Measurements from ENCODE around the gene RAB14. TPM values are rescaled to one million over a fixed set of nuclear protein-coding genes. Genes with fewer than 3 reads are reported as not detected.

The RAB14 gene
- total and polyA plus RNA-seq, 10 of the 15 experiments (the other 5 are each of a cell fraction or from before 2014, with no cell fraction given): 16.7 to 59.9 (median 25.4) TPM

- no peak for TF ChIP-seq YBX1 (IDR thresholded peaks at IDR 0.05)
- no peak for TF ChIP-seq GATAD2B (conservative IDR thresholded peaks at IDR 0.05; ENCODE audit: low read depth)
- TF ChIP-seq, protein P1, sequence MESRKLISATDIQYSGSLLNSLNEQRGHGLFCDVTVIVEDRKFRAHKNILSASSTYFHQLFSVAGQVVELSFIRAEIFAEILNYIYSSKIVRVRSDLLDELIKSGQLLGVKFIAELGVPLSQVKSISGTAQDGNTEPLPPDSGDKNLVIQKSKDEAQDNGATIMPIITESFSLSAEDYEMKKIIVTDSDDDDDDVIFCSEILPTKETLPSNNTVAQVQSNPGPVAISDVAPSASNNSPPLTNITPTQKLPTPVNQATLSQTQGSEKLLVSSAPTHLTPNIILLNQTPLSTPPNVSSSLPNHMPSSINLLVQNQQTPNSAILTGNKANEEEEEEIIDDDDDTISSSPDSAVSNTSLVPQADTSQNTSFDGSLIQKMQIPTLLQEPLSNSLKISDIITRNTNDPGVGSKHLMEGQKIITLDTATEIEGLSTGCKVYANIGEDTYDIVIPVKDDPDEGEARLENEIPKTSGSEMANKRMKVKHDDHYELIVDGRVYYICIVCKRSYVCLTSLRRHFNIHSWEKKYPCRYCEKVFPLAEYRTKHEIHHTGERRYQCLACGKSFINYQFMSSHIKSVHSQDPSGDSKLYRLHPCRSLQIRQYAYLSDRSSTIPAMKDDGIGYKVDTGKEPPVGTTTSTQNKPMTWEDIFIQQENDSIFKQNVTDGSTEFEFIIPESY (IDR thresholded peaks at IDR 0.05): no peak
- no peak for TF ChIP-seq MTA2 (IDR thresholded peaks at IDR 0.05; ENCODE audit: low read depth)
- no peak for TF ChIP-seq NBN (IDR thresholded peaks at IDR 0.05)
- TF ChIP-seq BMI1 (IDR thresholded peaks at IDR 0.05; ENCODE audit: borderline replicate concordance): no peak
- no peak for TF ChIP-seq MEF2B (IDR thresholded peaks at IDR 0.05; ENCODE audit: partially characterized antibody, poor library complexity, severe bottlenecking)
- peaks cover 20 to 25% of the 10 kb centered on the region in 2 experiments for H3K36me3 ChIP-seq (ENCODE audit: control insufficient read depth in 2 of 2, insufficient read depth in 2 of 2, low read length in 1 of 2)
- ChIA-PET SMC1A (ENCODE audit: uncharacterized antibody, unreplicated experiment) (interaction anchor here (1.0 to 1.6 kb wide), 4 partner anchors 10 to 383 kb away, joined by 3 to 4 read pairs (median 4); no protein-coding TSS in a partner anchor), POLR2A (no interaction called here), CTCF (interaction anchor here (0.6 to 1.7 kb wide), 6 partner anchors 14 to 1182 kb away, joined by 3 to 4 read pairs (median 3); no protein-coding TSS in a partner anchor), RAD21 (ENCODE audit: unreplicated experiment) (no interaction called here)
- H3K79me2 ChIP-seq (ENCODE audit: control insufficient read depth, insufficient read depth, low read length): no peaks in the 10 kb centered on the region
- DNase-seq (ENCODE audit: low read depth, low spot score): no peak
- 100% methylated on average over 3 of the region's 3 CpGs for WGBS (ENCODE audit: insufficient coverage, insufficient replicate concordance, low lambda C conversion rate, missing lambda C conversion rate)
- no peak overlapping the region for H3K4me2 ChIP-seq (ENCODE audit: control insufficient read depth, insufficient read depth)
- no peak overlapping the region for H3K4me3 ChIP-seq
- H4K20me1 ChIP-seq (ENCODE audit: control insufficient read depth, insufficient read depth): no peaks in the 10 kb centered on the region
- H2AFZ ChIP-seq (ENCODE audit: control insufficient read depth, low read depth, low read length): no peak overlapping the region
- no peaks in the 10 kb centered on the region for H3K4me1 ChIP-seq (ENCODE audit: control insufficient read depth, insufficient read depth, low read length)
- no peaks in the 10 kb centered on the region for H3K9me3 ChIP-seq (replicated peaks; ENCODE audit: control insufficient read depth, insufficient read depth, low read length)
- no peak for FAIRE-seq
- H3K27ac ChIP-seq (ENCODE audit: control insufficient read depth, insufficient read depth): no peak overlapping the region
- intact Hi-C loops (cut with micrococcal nuclease; ENCODE audit: unreplicated experiment): no loop called here
- ATAC-seq: no peak
- in situ Hi-C loops (cut with MboI): no loop called here
- H3K9ac ChIP-seq (ENCODE audit: control insufficient read depth, insufficient read depth, low read length): no peak overlapping the region
- H3K27me3 ChIP-seq (replicated peaks in 1 of 2; ENCODE audit: control insufficient read depth in 2 of 2, insufficient read depth in 2 of 2, low read length in 1 of 2): no peaks in the 10 kb centered on the region
- BruUV-seq (replicated peaks): no TSS peak
Observed at GRCh38 chr9:121138973-121139372, 62.7 kb downstream of the RAB14 start.
